Liver (tissue), 9 donors: Measurements from ENCODE around the gene LAMA2. TPM values are rescaled to one million over a fixed set of nuclear protein-coding genes. Genes with fewer than 3 reads are reported as not detected.

Experiments
- DNase-seq: peaks from one replicate; pipeline ENCODE4 v3.0.0-alpha.2; 2017; ENCODE audit warnings: low spot score
- H3K27ac ChIP-seq, 2 donors: one replicate each; pipeline ENCODE4 v1.7.0; 2013; ENCODE audit warnings: inconsistent platforms in 2 of 2, low read length in 2 of 2, control low read depth in 1 of 2, low read depth in 1 of 2, mild to moderate bottlenecking in 1 of 2
- H3K27me3 ChIP-seq, 4 donors: one replicate each; pipeline versions ENCODE4 v1.6.1 to v1.7.0; 2013; ENCODE audit warnings: low read length in 3 of 4, inconsistent platforms in 1 of 4, mild to moderate bottlenecking in 1 of 4, moderate library complexity in 1 of 4; ENCODE audit not compliant: control insufficient read depth in 4 of 4, insufficient read depth in 4 of 4
- H3K36me3 ChIP-seq, 4 donors: one replicate each; pipeline versions ENCODE4 v1.6.1 to v1.7.0; 2013; ENCODE audit warnings: low read length in 3 of 4, mild to moderate bottlenecking in 3 of 4, low read depth in 1 of 4, moderate library complexity in 1 of 4; ENCODE audit not compliant: control insufficient read depth in 4 of 4, insufficient read depth in 3 of 4
- H3K4me1 ChIP-seq, 4 donors: one replicate each; pipeline versions ENCODE4 v1.6.1 to v1.7.0; 2013; ENCODE audit warnings: low read length in 3 of 4, mild to moderate bottlenecking in 3 of 4, moderate library complexity in 1 of 4; ENCODE audit not compliant: control insufficient read depth in 4 of 4, insufficient read depth in 4 of 4
- H3K4me3 ChIP-seq, 3 donors: one replicate each; pipeline versions ENCODE4 v1.6.1 to v1.7.0; 2013; ENCODE audit warnings: low read length in 3 of 3, control low read depth in 1 of 3, low read depth in 1 of 3, mild to moderate bottlenecking in 1 of 3
- H3K9ac ChIP-seq, 2 donors: one replicate each; pipeline ENCODE4 v1.7.0; 2013; ENCODE audit warnings: low read length in 2 of 2, mild to moderate bottlenecking in 2 of 2, moderate library complexity in 2 of 2, control low read depth in 1 of 2, low read depth in 1 of 2
- H3K9me3 ChIP-seq, 4 donors: one replicate each; pipeline versions ENCODE4 v1.6.1 to v1.7.0; 2013; ENCODE audit warnings: low read length in 3 of 4; ENCODE audit not compliant: control insufficient read depth in 4 of 4
- EGR1 ChIP-seq, 2 donors: IDR thresholded peaks; 2 replicates each; pipeline ENCODE4 v1.6.1; 2016 to 2018; ENCODE audit warnings: antibody characterized with exemption in 2 of 2, low read depth in 2 of 2
- FOXA1 ChIP-seq: IDR thresholded peaks from 2 replicates; pipeline ENCODE4 v1.6.1; 2016; ENCODE audit warnings: antibody characterized with exemption
- FOXA2 ChIP-seq: IDR thresholded peaks from 2 replicates; pipeline ENCODE4 v1.6.1; 2016; ENCODE audit warnings: antibody characterized with exemption
- GABPA ChIP-seq, 2 donors: IDR thresholded peaks in 1 of 2; conservative IDR thresholded peaks in 1 of 2; 2 replicates each; pipeline ENCODE4 v1.6.1; 2016; ENCODE audit warnings: antibody characterized with exemption in 2 of 2, mild to moderate bottlenecking in 1 of 2, moderate library complexity in 1 of 2
- HNF4A ChIP-seq, 2 donors: conservative IDR thresholded peaks; 2 replicates each; pipeline ENCODE4 v1.6.1; 2016; ENCODE audit warnings: antibody characterized with exemption in 2 of 2, mild to moderate bottlenecking in 2 of 2
- HNF4G ChIP-seq: IDR thresholded peaks from 2 replicates; pipeline ENCODE4 v1.6.1; 2016; ENCODE audit warnings: antibody characterized with exemption
- NR2F2 ChIP-seq: IDR thresholded peaks from 2 replicates; pipeline ENCODE4 v1.6.1; 2016; ENCODE audit warnings: antibody characterized with exemption
- REST ChIP-seq: IDR thresholded peaks from 2 replicates; pipeline ENCODE4 v1.6.1; 2016; ENCODE audit warnings: antibody characterized with exemption, mild to moderate bottlenecking
- RXRA ChIP-seq, 2 donors: IDR thresholded peaks; 2 replicates each; pipeline ENCODE4 v1.6.1; 2017 to 2018; ENCODE audit warnings: antibody characterized with exemption in 2 of 2, mild to moderate bottlenecking in 1 of 2
- SP1 ChIP-seq: IDR thresholded peaks from 2 replicates; pipeline ENCODE4 v1.6.1; 2018; ENCODE audit warnings: antibody characterized with exemption, mild to moderate bottlenecking
- TAF1 ChIP-seq: conservative IDR thresholded peaks from 2 replicates; pipeline ENCODE4 v1.6.1; 2016; ENCODE audit warnings: antibody characterized with exemption, mild to moderate bottlenecking
- YY1 ChIP-seq: IDR thresholded peaks from 2 replicates; pipeline ENCODE4 v1.6.1; 2016; ENCODE audit warnings: antibody characterized with exemption, mild to moderate bottlenecking
- WGBS: extraction: QIAGEN DNeasy Blood & Tissue Kit; methylation state at CpG from one replicate; pipeline ENCODE4 v1.1.7; 2013; 5-methylcytosine and 5-hydroxymethylcytosine counted together
- polyA plus RNA-seq, 2 donors: library from polyadenylated mRNA; stranded (reverse) in 1 of 2; unstranded in 1 of 2; fragments of 200-250 nt in 1 of 2; fragments of >200 nt in 1 of 2; fragmentation: Nextera tagmentation in 1 of 2; extraction: Ambion mirVana in 1 of 2; gene quantifications; one replicate each; pipeline versions ENCODE4 v1.2.1 to v1.2.3, GENCODE V29; 2013 to 2015
- total RNA-seq, 2 donors: library from RNA; depleted of rRNA; stranded (reverse); fragments of >200 nt; gene quantifications; one replicate each; pipeline ENCODE4 v1.2.3, GENCODE V29; 2014
- TF ChIP-seq, protein P1 (sequence below): IDR thresholded peaks from 2 replicates; pipeline ENCODE4 v1.6.1; 2016; ENCODE audit warnings: antibody characterized with exemption
- TF ChIP-seq, protein P2 (sequence below): IDR thresholded peaks from 2 replicates; pipeline ENCODE4 v1.6.1; 2016; ENCODE audit warnings: antibody characterized with exemption
- TF ChIP-seq, protein P3 (sequence below): IDR thresholded peaks from 2 replicates; pipeline ENCODE4 v1.6.1; 2016; ENCODE audit warnings: antibody characterized with exemption
- TF ChIP-seq, protein P4 (sequence below): fragments of 150-350 bp; IDR thresholded peaks from 2 replicates; pipeline ENCODE4 v1.5.1; 2017; ENCODE audit warnings: improper control_type of control experiment, low read depth, low read length; ENCODE audit not compliant: missing input control
- donor health status: healthy.
- donor health status: healthy.
- donor health status: healthy.
- donor health status: healthy.
- donor health status: healthy.

LAMA2 gene
- total and polyA plus RNA-seq, 4 donors: 1.3 to 17.0 (median 3.0) TPM

DNA sequence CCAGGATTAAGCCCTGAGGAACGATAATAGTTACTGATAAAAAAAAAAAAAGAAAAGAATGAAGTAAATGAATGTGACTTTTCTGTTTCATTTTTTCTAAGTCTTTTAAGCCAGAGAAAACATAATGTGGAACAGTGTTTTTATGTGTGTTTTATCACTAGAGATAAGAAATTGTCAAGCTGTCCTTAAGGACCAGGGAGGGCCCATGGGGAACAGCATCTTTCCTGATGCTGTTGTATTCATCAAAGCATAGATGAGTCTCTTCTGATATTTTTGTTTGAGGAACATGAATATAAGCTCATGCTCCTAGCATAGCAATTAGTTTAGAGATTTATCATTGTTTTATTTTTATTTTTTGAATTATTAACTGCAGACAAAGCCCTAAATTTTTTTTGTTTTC is 150.2 kb downstream of the LAMA2 start:
- Histone ChIP-seq H3K4me3 (no peak overlapping the region), H3K27ac (no peak overlapping the region), H3K9me3 (no peaks in the 10 kb centered on the region), H3K4me1 (no peaks in the 10 kb centered on the region), H3K9ac (no peak overlapping the region), H3K27me3 (no peaks in the 10 kb centered on the region), H3K36me3 (no peaks in the 10 kb centered on the region)
- 72% methylated on average over 1 of the region's 1 CpG for WGBS
- DNase-seq: no peak
- TF ChIP-seq TAF1: no peak
- TF ChIP-seq YY1: no peak
- TF ChIP-seq, protein P1, sequence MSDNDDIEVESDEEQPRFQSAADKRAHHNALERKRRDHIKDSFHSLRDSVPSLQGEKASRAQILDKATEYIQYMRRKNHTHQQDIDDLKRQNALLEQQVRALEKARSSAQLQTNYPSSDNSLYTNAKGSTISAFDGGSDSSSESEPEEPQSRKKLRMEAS: no peak
- TF ChIP-seq GABPA (IDR thresholded peaks at IDR 0.05 in 1 of 2, conservative IDR thresholded peaks at IDR 0.05 in 1 of 2): no peak
- no peak for TF ChIP-seq EGR1 (IDR thresholded peaks at IDR 0.05; ENCODE audit: low read depth in 2 of 2)
- TF ChIP-seq, protein P2, sequence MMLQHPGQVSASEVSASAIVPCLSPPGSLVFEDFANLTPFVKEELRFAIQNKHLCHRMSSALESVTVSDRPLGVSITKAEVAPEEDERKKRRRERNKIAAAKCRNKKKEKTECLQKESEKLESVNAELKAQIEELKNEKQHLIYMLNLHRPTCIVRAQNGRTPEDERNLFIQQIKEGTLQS: no peak
- TF ChIP-seq, protein P3, sequence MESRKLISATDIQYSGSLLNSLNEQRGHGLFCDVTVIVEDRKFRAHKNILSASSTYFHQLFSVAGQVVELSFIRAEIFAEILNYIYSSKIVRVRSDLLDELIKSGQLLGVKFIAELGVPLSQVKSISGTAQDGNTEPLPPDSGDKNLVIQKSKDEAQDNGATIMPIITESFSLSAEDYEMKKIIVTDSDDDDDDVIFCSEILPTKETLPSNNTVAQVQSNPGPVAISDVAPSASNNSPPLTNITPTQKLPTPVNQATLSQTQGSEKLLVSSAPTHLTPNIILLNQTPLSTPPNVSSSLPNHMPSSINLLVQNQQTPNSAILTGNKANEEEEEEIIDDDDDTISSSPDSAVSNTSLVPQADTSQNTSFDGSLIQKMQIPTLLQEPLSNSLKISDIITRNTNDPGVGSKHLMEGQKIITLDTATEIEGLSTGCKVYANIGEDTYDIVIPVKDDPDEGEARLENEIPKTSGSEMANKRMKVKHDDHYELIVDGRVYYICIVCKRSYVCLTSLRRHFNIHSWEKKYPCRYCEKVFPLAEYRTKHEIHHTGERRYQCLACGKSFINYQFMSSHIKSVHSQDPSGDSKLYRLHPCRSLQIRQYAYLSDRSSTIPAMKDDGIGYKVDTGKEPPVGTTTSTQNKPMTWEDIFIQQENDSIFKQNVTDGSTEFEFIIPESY: no peak
- TF ChIP-seq SP1: no peak
- no peak for TF ChIP-seq REST
- TF ChIP-seq HNF4A (conservative IDR thresholded peaks at IDR 0.05): no peak
- TF ChIP-seq, protein P4, sequence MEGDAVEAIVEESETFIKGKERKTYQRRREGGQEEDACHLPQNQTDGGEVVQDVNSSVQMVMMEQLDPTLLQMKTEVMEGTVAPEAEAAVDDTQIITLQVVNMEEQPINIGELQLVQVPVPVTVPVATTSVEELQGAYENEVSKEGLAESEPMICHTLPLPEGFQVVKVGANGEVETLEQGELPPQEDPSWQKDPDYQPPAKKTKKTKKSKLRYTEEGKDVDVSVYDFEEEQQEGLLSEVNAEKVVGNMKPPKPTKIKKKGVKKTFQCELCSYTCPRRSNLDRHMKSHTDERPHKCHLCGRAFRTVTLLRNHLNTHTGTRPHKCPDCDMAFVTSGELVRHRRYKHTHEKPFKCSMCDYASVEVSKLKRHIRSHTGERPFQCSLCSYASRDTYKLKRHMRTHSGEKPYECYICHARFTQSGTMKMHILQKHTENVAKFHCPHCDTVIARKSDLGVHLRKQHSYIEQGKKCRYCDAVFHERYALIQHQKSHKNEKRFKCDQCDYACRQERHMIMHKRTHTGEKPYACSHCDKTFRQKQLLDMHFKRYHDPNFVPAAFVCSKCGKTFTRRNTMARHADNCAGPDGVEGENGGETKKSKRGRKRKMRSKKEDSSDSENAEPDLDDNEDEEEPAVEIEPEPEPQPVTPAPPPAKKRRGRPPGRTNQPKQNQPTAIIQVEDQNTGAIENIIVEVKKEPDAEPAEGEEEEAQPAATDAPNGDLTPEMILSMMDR: no peak
- TF ChIP-seq FOXA2: no peak
- TF ChIP-seq HNF4G: no peak
- TF ChIP-seq RXRA (IDR thresholded peaks at IDR 0.05): no peak
- no peak for TF ChIP-seq FOXA1

DNA sequence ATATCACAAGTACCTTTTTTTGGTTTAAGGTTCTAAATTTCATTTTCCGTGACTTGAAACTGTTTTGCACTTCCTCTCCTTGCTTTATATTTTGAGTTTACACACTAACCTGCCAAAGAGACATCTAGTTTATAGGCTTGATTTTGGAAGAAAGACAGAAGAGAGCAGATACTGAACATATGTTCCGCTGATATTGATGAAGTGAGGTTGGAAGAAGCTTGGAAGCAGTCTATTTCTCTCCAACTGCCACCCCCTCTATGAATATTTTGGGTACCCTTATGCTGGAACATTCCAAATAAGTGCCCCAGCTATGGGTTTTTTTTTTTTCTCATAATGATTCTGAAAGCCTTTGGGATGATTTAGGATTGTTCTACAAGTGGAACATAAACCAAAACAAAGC is 150.6 kb downstream of the LAMA2 start:
- DNase-seq: no peak
- Histone ChIP-seq H3K4me1 (no peaks in the 10 kb centered on the region), H3K9me3 (no peaks in the 10 kb centered on the region), H3K4me3 (no peak overlapping the region), H3K9ac (no peak overlapping the region), H3K27ac (no peak overlapping the region), H3K36me3 (no peaks in the 10 kb centered on the region), H3K27me3 (no peaks in the 10 kb centered on the region)
- no peak for TF ChIP-seq NR2F2
- WGBS: 80% methylated on average over 2 of the region's 2 CpGs
